Measurements from ENCODE around the gene CHST6. TPM values are rescaled to one million over a fixed set of nuclear protein-coding genes. Genes with fewer than 3 reads are reported as not detected.
A peak's percentile ranks its signal among the peaks of the same experiment; 100 is the strongest.
"Not testable (repeated sequence)": the region's sequence is repeated elsewhere in the genome, so short reads cannot be mapped to it uniquely, and the experiment has no call there.

CHST6 gene
- total RNA-seq, 1 donor from 2014 or later: 1.1 TPM

- DNase-seq (ENCODE audit: low read depth): peak; percentile 91
Measured at GRCh38 chr16:75476817-75477216, 18.4 kb downstream of the CHST6 start.

- peak; percentile 36 for DNase-seq (ENCODE audit: low read depth)
Measured at GRCh38 chr16:75475420-75475847, 19.8 kb downstream of the CHST6 start.

- DNase-seq (ENCODE audit: low read depth): no peak
Measured at GRCh38 chr16:75472908-75473877, 22.0 kb downstream of the CHST6 start.

- peak; percentile 67 for DNase-seq (ENCODE audit: low read depth)
Measured at GRCh38 chr16:75471723-75472633, 23.3 kb downstream of the CHST6 start.

GRCh38 chr16:75466760-75467159, 28.5 kb downstream of the CHST6 start:
- DNase-seq (ENCODE audit: low read depth): no peak

- peak; percentile 92 for DNase-seq (ENCODE audit: low read depth)
Measured at GRCh38 chr16:75464122-75464918, 30.9 kb downstream of the CHST6 start, which contains the start of gene TMEM170A. Gene TMEM170A (minus strand): TSS chr16:75464689. CDS start chr16:75464600, 89 bp downstream.

- not testable (repeated sequence) for DNase-seq (ENCODE audit: low read depth)
Measured at GRCh38 chr16:75463389-75464121, 31.7 kb downstream of the CHST6 start.

GRCh38 chr16:75462806-75463205, 32.4 kb downstream of the CHST6 start:
- DNase-seq (ENCODE audit: low read depth): no peak

- DNase-seq (ENCODE audit: low read depth): no peak
Measured at GRCh38 chr16:75461575-75461974, 33.7 kb downstream of the CHST6 start.

GRCh38 chr16:75460446-75460845, 34.8 kb downstream of the CHST6 start:
- no peak for DNase-seq (ENCODE audit: low read depth)

- DNase-seq (ENCODE audit: low read depth): no peak
Measured at GRCh38 chr16:75459691-75460090, 35.5 kb downstream of the CHST6 start.

- no peak for DNase-seq (ENCODE audit: low read depth)
Measured at GRCh38 chr16:75458439-75458838, 36.8 kb downstream of the CHST6 start.

GRCh38 chr16:75458029-75458428, 37.2 kb downstream of the CHST6 start:
- DNase-seq (ENCODE audit: low read depth): no peak

- no peak for DNase-seq (ENCODE audit: low read depth)
Measured at GRCh38 chr16:75457485-75458021, 37.7 kb downstream of the CHST6 start.

GRCh38 chr16:75456971-75457370, 38.3 kb downstream of the CHST6 start:
- DNase-seq (ENCODE audit: low read depth): no peak

- DNase-seq (ENCODE audit: low read depth): not testable (repeated sequence)
Measured at GRCh38 chr16:75456486-75456885, 38.8 kb downstream of the CHST6 start.

GRCh38 chr16:75455677-75456076, 39.6 kb downstream of the CHST6 start:
- no peak for DNase-seq (ENCODE audit: low read depth)

GRCh38 chr16:75452464-75453190, 42.6 kb downstream of the CHST6 start:
- no peak for DNase-seq (ENCODE audit: low read depth)

- DNase-seq (ENCODE audit: low read depth): no peak
Measured at GRCh38 chr16:75446416-75446815, 48.8 kb downstream of the CHST6 start.

GRCh38 chr16:75445298-75445697, 49.9 kb downstream of the CHST6 start:
- DNase-seq (ENCODE audit: low read depth): no peak
